ENCODE results near the gene SPEM2.

- TF ChIP-seq, protein P1, sequence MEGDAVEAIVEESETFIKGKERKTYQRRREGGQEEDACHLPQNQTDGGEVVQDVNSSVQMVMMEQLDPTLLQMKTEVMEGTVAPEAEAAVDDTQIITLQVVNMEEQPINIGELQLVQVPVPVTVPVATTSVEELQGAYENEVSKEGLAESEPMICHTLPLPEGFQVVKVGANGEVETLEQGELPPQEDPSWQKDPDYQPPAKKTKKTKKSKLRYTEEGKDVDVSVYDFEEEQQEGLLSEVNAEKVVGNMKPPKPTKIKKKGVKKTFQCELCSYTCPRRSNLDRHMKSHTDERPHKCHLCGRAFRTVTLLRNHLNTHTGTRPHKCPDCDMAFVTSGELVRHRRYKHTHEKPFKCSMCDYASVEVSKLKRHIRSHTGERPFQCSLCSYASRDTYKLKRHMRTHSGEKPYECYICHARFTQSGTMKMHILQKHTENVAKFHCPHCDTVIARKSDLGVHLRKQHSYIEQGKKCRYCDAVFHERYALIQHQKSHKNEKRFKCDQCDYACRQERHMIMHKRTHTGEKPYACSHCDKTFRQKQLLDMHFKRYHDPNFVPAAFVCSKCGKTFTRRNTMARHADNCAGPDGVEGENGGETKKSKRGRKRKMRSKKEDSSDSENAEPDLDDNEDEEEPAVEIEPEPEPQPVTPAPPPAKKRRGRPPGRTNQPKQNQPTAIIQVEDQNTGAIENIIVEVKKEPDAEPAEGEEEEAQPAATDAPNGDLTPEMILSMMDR (conservative IDR thresholded peaks at IDR 0.05; ENCODE audit: low read depth, low read length) = no peak
- no peak for TF ChIP-seq EZH2 (IDR thresholded peaks at IDR 0.05; ENCODE audit: borderline replicate concordance, low read depth, low read length, poor library complexity, severe bottlenecking)
Observed at GRCh38 chr17:7439462-7440112, 14.2 kb downstream of the SPEM2 start, which contains the start of gene FGF11.
